ENCODE results near the gene SAP30L.

DNA sequence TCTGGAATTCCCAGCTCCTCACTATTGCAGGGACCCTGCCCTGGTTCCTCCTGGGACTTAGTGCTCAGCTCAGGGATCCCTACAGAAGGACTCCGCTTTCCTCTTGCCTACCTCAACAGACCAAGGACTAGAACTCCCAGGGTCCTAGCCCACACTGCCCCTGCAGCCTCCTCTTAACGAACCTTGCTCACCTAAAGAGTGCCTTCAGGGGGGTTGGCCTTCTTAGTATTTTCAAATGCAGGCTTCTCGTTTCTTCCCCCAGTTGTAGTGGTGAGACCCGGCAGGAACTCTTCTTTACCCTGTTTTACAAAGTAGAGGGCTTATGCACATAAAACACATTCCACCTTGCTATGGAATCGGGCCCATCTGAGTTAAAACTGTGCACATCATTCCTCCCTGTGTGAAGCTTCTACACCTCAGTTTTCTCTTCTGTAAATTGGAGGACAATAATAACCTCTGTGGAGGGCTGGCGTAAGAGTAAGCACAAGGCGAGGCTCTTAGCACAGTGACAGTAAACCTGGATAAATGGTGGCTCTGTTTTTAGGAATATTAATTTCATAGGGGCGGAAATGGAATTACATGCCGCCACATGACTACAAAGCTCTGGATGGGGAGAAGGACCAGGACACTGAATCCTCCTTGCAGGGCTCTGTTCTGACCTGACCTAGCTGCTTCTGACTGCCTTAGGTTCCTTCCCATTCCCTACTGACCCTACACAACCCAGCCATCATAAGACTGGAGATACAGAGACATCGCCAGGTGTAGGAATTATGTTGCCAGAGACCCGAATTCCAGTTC, 36.0 kb downstream of the SAP30L start:
- TF ChIP-seq CTCF (IDR thresholded peaks at IDR 0.05) (no peak), POLR2A (IDR thresholded peaks at IDR 0.05) (no peak), POLR2AphosphoS5 (IDR thresholded peaks at IDR 0.05) (no peak), EP300 (IDR thresholded peaks at IDR 0.05; ENCODE audit: low read depth) (no peak)

Measured in transverse colon (tissue), 4 donors.